ENCODE measurements around the gene AFG1L. TPM values are rescaled to one million over a fixed set of nuclear protein-coding genes. Genes with fewer than 3 reads are reported as not detected.

AFG1L gene
- polyA plus RNA-seq, 3 donors = 1.0 to 2.8 (median 1.8) TPM

Other genes starting within 250 kb of the AFG1L start
- 10 to 100 TPM in 2 of 3 donors, 1 to 10 TPM in 1; 6.5 to 19.8 (median 12.5) TPM for gene OSTM1, start 220.3 kb upstream of the AFG1L start, polyA plus RNA-seq
- under 1 TPM in 1 of 3 donors, not detected in 2; 0.02 TPM for gene NR2E1, start 129.0 kb upstream of the AFG1L start, polyA plus RNA-seq
- 100 to 1,000 TPM in 2 of 3 donors, 10 to 100 TPM in 1; 91.6 to 430 (median 244) TPM for gene SNX3, start 34.0 kb upstream of the AFG1L start, polyA plus RNA-seq

All from adipose tissue (tissue), 3 donors.